ENCODE measurements around the gene ZHX3. TPM values are rescaled to one million over a fixed set of nuclear protein-coding genes. Genes with fewer than 3 reads are reported as not detected.

The ZHX3 gene
- total and polyA plus RNA-seq, 2 of the 13 experiments (the other 11 are each of a cell fraction or from before 2014, with no cell fraction given), result 8.4 to 11.7 TPM

GRCh38 chr20:41317546-41318270, at the start of gene ZHX3 (continued):
- TF ChIP-seq ZNF740 (CRISPR knock-in tag; IDR thresholded peaks at IDR 0.05) (no peak), ZNF138 (CRISPR knock-in tag; IDR thresholded peaks at IDR 0.05; ENCODE audit: low read depth) (no peak), KDM5B (CRISPR knock-in tag; IDR thresholded peaks at IDR 0.05; ENCODE audit: borderline replicate concordance) (peak; percentile 73; the same call in 1 of the 2 replicates), ZMYM4 (CRISPR knock-in tag; IDR thresholded peaks at IDR 0.05) (peak; percentile 52; the same call in 1 of the 2 replicates), GZF1 (CRISPR knock-in tag; IDR thresholded peaks at IDR 0.05) (no peak), ARHGAP35 (CRISPR knock-in tag; IDR thresholded peaks at IDR 0.05; ENCODE audit: borderline replicate concordance) (no peak), SIN3B (IDR thresholded peaks at IDR 0.05; ENCODE audit: low read length) (no peak), KDM2A (CRISPR knock-in tag; IDR thresholded peaks at IDR 0.05; ENCODE audit: borderline replicate concordance, low read depth) (peak; percentile 64; the same call in 1 of the 2 replicates), SP140L (CRISPR knock-in tag; IDR thresholded peaks at IDR 0.05; ENCODE audit: borderline replicate concordance) (peak; percentile 51; the same call in 1 of the 2 replicates), MTF2 (CRISPR knock-in tag; IDR thresholded peaks at IDR 0.05; ENCODE audit: borderline replicate concordance) (no peak), ZNF567 (CRISPR knock-in tag; IDR thresholded peaks at IDR 0.05; ENCODE audit: borderline replicate concordance) (peak; percentile 81; the same call in 1 of the 2 replicates), TRAFD1 (CRISPR knock-in tag; IDR thresholded peaks at IDR 0.05; ENCODE audit: borderline replicate concordance) (0 out of 2 replicates have a peak, but pooled peaks have one; percentile 50), DR1 (CRISPR knock-in tag; IDR thresholded peaks at IDR 0.05) (peak; percentile 55; the same call in 1 of the 2 replicates), HNRNPK (IDR thresholded peaks at IDR 0.05; ENCODE audit: low read depth, low read length, poor library complexity, severe bottlenecking) (peak; percentile 78), POGZ (CRISPR knock-in tag; IDR thresholded peaks at IDR 0.05) (peak; percentile 67; the same call in 1 of the 2 replicates), MED8 (CRISPR knock-in tag; IDR thresholded peaks at IDR 0.05; ENCODE audit: insufficient replicate concordance) (peak; percentile 19), ZNF317 (CRISPR knock-in tag; IDR thresholded peaks at IDR 0.05) (0 out of 2 replicates have a peak, but pooled peaks have one; percentile 66), RFXANK (CRISPR knock-in tag; IDR thresholded peaks at IDR 0.05) (0 out of 2 replicates have a peak, but pooled peaks have one; percentile 39), ZBTB3 (CRISPR knock-in tag; IDR thresholded peaks at IDR 0.05; ENCODE audit: borderline replicate concordance, low read depth) (0 out of 2 replicates have a peak, but pooled peaks have one; percentile 44), MXD4 (CRISPR knock-in tag; IDR thresholded peaks at IDR 0.05) (peak; percentile 67; the same call in 1 of the 2 replicates)
- TF ChIP-seq, protein P1, sequence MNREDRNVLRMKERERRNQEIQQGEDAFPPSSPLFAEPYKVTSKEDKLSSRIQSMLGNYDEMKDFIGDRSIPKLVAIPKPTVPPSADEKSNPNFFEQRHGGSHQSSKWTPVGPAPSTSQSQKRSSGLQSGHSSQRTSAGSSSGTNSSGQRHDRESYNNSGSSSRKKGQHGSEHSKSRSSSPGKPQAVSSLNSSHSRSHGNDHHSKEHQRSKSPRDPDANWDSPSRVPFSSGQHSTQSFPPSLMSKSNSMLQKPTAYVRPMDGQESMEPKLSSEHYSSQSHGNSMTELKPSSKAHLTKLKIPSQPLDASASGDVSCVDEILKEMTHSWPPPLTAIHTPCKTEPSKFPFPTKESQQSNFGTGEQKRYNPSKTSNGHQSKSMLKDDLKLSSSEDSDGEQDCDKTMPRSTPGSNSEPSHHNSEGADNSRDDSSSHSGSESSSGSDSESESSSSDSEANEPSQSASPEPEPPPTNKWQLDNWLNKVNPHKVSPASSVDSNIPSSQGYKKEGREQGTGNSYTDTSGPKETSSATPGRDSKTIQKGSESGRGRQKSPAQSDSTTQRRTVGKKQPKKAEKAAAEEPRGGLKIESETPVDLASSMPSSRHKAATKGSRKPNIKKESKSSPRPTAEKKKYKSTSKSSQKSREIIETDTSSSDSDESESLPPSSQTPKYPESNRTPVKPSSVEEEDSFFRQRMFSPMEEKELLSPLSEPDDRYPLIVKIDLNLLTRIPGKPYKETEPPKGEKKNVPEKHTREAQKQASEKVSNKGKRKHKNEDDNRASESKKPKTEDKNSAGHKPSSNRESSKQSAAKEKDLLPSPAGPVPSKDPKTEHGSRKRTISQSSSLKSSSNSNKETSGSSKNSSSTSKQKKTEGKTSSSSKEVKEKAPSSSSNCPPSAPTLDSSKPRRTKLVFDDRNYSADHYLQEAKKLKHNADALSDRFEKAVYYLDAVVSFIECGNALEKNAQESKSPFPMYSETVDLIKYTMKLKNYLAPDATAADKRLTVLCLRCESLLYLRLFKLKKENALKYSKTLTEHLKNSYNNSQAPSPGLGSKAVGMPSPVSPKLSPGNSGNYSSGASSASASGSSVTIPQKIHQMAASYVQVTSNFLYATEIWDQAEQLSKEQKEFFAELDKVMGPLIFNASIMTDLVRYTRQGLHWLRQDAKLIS (CRISPR knock-in tag; IDR thresholded peaks at IDR 0.05), result no peak; the same call in 1 of the 2 replicates
- TF ChIP-seq, protein P2, sequence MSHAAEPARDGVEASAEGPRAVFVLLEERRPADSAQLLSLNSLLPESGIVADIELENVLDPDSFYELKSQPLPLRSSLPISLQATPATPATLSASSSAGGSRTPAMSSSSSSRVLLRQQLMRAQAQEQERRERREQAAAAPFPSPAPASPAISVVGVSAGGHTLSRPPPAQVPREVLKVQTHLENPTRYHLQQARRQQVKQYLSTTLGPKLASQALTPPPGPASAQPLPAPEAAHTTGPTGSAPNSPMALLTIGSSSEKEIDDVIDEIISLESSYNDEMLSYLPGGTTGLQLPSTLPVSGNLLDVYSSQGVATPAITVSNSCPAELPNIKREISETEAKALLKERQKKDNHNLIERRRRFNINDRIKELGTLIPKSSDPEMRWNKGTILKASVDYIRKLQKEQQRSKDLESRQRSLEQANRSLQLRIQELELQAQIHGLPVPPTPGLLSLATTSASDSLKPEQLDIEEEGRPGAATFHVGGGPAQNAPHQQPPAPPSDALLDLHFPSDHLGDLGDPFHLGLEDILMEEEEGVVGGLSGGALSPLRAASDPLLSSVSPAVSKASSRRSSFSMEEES (CRISPR knock-in tag; IDR thresholded peaks at IDR 0.05), result 0 out of 2 replicates have a peak, but pooled peaks have one; percentile 29
